Muscle layer of duodenum (tissue), 2 donors: ENCODE measurements around the gene CCDC47.

Source experiments
- H3K27ac ChIP-seq: one replicate; pipeline ENCODE4 v1.7.0; 2013; ENCODE audit warnings: mild to moderate bottlenecking, low read length
- H3K27me3 ChIP-seq: one replicate; pipeline ENCODE4 v1.7.0; 2013; ENCODE audit warnings: low read depth, mild to moderate bottlenecking, control low read depth, low read length
- H3K36me3 ChIP-seq, 2 donors: one replicate each; pipeline ENCODE4 v1.7.0; 2013; ENCODE audit warnings: low read length in 2 of 2, control low read depth in 1 of 2, mild to moderate bottlenecking in 1 of 2; ENCODE audit not compliant: insufficient read depth in 2 of 2, control insufficient read depth in 1 of 2
- H3K4me1 ChIP-seq, 2 donors: one replicate each; pipeline ENCODE4 v1.7.0; 2013; ENCODE audit warnings: low read length in 2 of 2, mild to moderate bottlenecking in 2 of 2, control low read depth in 1 of 2, moderate library complexity in 1 of 2; ENCODE audit not compliant: insufficient read depth in 2 of 2, control insufficient read depth in 1 of 2
- H3K4me3 ChIP-seq, 2 donors: one replicate each; pipeline ENCODE4 v1.7.0; 2013; ENCODE audit warnings: low read length in 2 of 2, low read depth in 1 of 2, mild to moderate bottlenecking in 1 of 2
- H3K9me3 ChIP-seq, 2 donors: one replicate each; pipeline ENCODE4 v1.7.0; 2013; ENCODE audit warnings: low read length in 2 of 2, control low read depth in 1 of 2, mild to moderate bottlenecking in 1 of 2; ENCODE audit not compliant: control insufficient read depth in 1 of 2
- donor health status: healthy.

Gene CCDC47

GRCh38 chr17:63780928-63781327, 7.5 kb upstream of the CCDC47 start:
- peaks cover 4 to 5% of the 10 kb centered on the region in 2 donors for H3K4me1 ChIP-seq
- H3K36me3 ChIP-seq: peaks cover 4 to 9% of the 10 kb centered on the region in 2 donors
- no peak overlapping the region for H3K27ac ChIP-seq

GRCh38 chr17:63780507-63780906, 7.1 kb upstream of the CCDC47 start:
- Histone ChIP-seq H3K27ac (no peak overlapping the region), H3K4me3 (no peak overlapping the region), H3K9me3 (no peaks in the 10 kb centered on the region), H3K4me1 (peaks cover 8 to 9% of the 10 kb centered on the region in 2 donors), H3K36me3 (peaks cover 4 to 9% of the 10 kb centered on the region in 2 donors), H3K27me3 (no peaks in the 10 kb centered on the region)

More at GRCh38 chr17:63780928-63781327, 7.5 kb upstream of the CCDC47 start:
- Histone ChIP-seq H3K4me3 (no peak overlapping the region), H3K27me3 (no peaks in the 10 kb centered on the region), H3K9me3 (no peaks in the 10 kb centered on the region)

- no peaks in the 10 kb centered on the region for H3K27me3 ChIP-seq
- peak overlapping the region; percentile 74 to 89 for H3K4me3 ChIP-seq
- peaks cover 9 to 12% of the 10 kb centered on the region in 2 donors for H3K36me3 ChIP-seq
- peaks cover 9 to 35% of the 10 kb centered on the region in 2 donors for H3K4me1 ChIP-seq
- no peaks in the 10 kb centered on the region for H3K9me3 ChIP-seq
- H3K27ac ChIP-seq: peak overlapping the region; percentile 74
These were observed 2.0 kb upstream of the CCDC47 start for GRCh38 chr17:63775420-63775819.

- no peaks in the 10 kb centered on the region for H3K27me3 ChIP-seq
- no peaks in the 10 kb centered on the region for H3K9me3 ChIP-seq
- H3K4me3 ChIP-seq: peak overlapping the region; percentile 74 to 89
- peak overlapping the region; percentile 74 for H3K27ac ChIP-seq
- peaks cover 9 to 10% of the 10 kb centered on the region in 2 donors for H3K36me3 ChIP-seq
- peaks cover 9 to 41% of the 10 kb centered on the region in 2 donors for H3K4me1 ChIP-seq
These were observed 1.5 kb upstream of the CCDC47 start for GRCh38 chr17:63774969-63775265.

GRCh38 chr17:63774141-63774968, 958 bp upstream of the CCDC47 start, which contains the start of gene DDX42:
TSS of gene DDX42 (plus strand) at chr17:63774170. CDS start at chr17:63787050, 12,880 bp downstream.
- peak within 1 kb of the TSS; percentile 98 for H3K27ac ChIP-seq
- H3K4me3 ChIP-seq: peak within 1 kb of the TSS; percentile 86 to 89
- no peaks in the 10 kb centered on the region for H3K9me3 ChIP-seq
- H3K27me3 ChIP-seq: no peaks in the 10 kb centered on the region
- H3K4me1 ChIP-seq: peaks cover 9 to 42% of the 10 kb centered on the region in 2 donors
- H3K36me3 ChIP-seq: peaks cover 9 to 10% of the 10 kb centered on the region in 2 donors

GRCh38 chr17:63772801-63773271, 561 bp downstream of the CCDC47 start:
- H3K36me3 ChIP-seq: peaks cover 5 to 10% of the 10 kb centered on the region in 2 donors
- H3K4me1 ChIP-seq: peaks cover 9 to 42% of the 10 kb centered on the region in 2 donors
- H3K27me3 ChIP-seq: no peaks in the 10 kb centered on the region
- peak overlapping the region; percentile 98 for H3K27ac ChIP-seq
- H3K4me3 ChIP-seq: peak overlapping the region; percentile 86 to 89
- H3K9me3 ChIP-seq: no peaks in the 10 kb centered on the region

GRCh38 chr17:63768433-63768832, 5.0 kb downstream of the CCDC47 start:
- Histone ChIP-seq H3K4me3 (no peak overlapping the region), H3K4me1 (peaks cover 0 to 24% of the 10 kb centered on the region in 2 donors), H3K36me3 (peaks cover 8 to 18% of the 10 kb centered on the region in 2 donors), H3K9me3 (no peaks in the 10 kb centered on the region), H3K27ac (no peak overlapping the region), H3K27me3 (no peaks in the 10 kb centered on the region)

- Histone ChIP-seq H3K4me1 (peaks cover 0 to 17% of the 10 kb centered on the region in 2 donors), H3K9me3 (no peaks in the 10 kb centered on the region), H3K27ac (no peak overlapping the region), H3K36me3 (peaks cover 14 to 26% of the 10 kb centered on the region in 2 donors), H3K4me3 (no peak overlapping the region), H3K27me3 (no peaks in the 10 kb centered on the region)
These were observed 6.6 kb downstream of the CCDC47 start for GRCh38 chr17:63766754-63767153.

- Histone ChIP-seq H3K9me3 (no peaks in the 10 kb centered on the region), H3K27me3 (no peaks in the 10 kb centered on the region), H3K4me1 (no peaks in the 10 kb centered on the region), H3K4me3 (no peak overlapping the region), H3K36me3 (peaks cover 19 to 43% of the 10 kb centered on the region in 2 donors), H3K27ac (no peak overlapping the region)
These were observed 8.7 kb downstream of the CCDC47 start for GRCh38 chr17:63764716-63765115.

- H3K36me3 ChIP-seq: peaks cover 19 to 49% of the 10 kb centered on the region in 2 donors
- no peaks in the 10 kb centered on the region for H3K27me3 ChIP-seq
- peak overlapping the region; percentile 41 for H3K27ac ChIP-seq
- no peaks in the 10 kb centered on the region for H3K9me3 ChIP-seq
- H3K4me1 ChIP-seq: no peaks in the 10 kb centered on the region
- H3K4me3 ChIP-seq: no peak overlapping the region
These were observed 11.0 kb downstream of the CCDC47 start for GRCh38 chr17:63762161-63763078.
